GM10266 (cell line): ENCODE measurements around the gene SCAP.

Source experiments
- DNase-seq: peaks from one replicate; pipeline ENCODE4 v3.0.0; 2012; ENCODE audit errors: extremely low spot score
- TF ChIP-seq, protein P1 (sequence below): IDR thresholded peaks from 2 replicates; pipeline ENCODE4 v1.5.1; 2012; ENCODE audit warnings: mild to moderate bottlenecking, low read depth; ENCODE audit not compliant: control insufficient read depth, insufficient read depth; ENCODE audit errors: missing control alignments

Gene SCAP

GRCh38 chr3:47441796-47442551, 33.8 kb downstream of the SCAP start:
- DNase-seq, result no peak
- TF ChIP-seq, protein P1, sequence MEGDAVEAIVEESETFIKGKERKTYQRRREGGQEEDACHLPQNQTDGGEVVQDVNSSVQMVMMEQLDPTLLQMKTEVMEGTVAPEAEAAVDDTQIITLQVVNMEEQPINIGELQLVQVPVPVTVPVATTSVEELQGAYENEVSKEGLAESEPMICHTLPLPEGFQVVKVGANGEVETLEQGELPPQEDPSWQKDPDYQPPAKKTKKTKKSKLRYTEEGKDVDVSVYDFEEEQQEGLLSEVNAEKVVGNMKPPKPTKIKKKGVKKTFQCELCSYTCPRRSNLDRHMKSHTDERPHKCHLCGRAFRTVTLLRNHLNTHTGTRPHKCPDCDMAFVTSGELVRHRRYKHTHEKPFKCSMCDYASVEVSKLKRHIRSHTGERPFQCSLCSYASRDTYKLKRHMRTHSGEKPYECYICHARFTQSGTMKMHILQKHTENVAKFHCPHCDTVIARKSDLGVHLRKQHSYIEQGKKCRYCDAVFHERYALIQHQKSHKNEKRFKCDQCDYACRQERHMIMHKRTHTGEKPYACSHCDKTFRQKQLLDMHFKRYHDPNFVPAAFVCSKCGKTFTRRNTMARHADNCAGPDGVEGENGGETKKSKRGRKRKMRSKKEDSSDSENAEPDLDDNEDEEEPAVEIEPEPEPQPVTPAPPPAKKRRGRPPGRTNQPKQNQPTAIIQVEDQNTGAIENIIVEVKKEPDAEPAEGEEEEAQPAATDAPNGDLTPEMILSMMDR, result no peak

GRCh38 chr3:47440131-47440530, 35.6 kb downstream of the SCAP start:
- TF ChIP-seq, protein P1, result peak; percentile 15
- DNase-seq, result no peak

DNA sequence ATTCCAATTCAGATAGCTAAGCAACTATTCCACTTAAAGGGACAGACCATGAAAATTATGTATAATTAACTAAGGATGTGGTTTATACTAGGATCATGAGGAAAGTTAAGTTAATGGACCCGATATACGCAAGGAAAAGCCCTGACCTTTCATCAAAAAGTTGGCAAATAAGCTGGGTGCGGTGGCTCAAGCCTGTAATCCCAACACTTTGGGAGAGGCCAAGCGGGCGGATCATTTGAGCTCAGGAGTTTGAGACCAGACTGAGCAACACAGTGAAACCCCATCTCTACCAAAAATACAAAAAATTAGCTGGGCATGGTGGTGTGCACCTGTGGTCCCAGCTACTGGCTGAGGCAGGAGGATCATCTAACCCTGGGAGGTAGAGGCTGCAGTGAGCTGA, 39.6 kb downstream of the SCAP start:
- DNase-seq, result no peak
- TF ChIP-seq, protein P1, result no peak

- TF ChIP-seq, protein P1, result no peak
- no peak for DNase-seq
Measured at GRCh38 chr3:47434849-47435248, 40.9 kb downstream of the SCAP start.

DNA sequence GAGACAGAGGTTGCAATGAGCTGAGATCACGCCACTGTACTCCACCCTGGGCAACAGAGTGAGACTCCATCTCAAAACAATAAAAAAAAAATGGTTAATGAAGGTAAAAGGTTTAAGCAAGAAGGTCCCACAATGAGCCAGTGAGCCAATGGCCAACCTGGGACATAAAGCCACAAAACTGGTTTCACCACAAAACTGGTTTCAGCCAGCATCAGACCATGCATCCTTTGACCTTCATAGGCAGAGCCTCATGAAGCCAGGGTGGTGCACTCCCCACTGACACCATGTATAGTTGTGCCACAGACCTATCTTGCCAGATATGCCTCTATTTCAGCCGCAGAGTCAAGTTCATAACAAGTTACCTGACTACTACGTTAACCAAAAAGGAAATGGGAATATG, 41.9 kb downstream of the SCAP start:
- TF ChIP-seq, protein P1, result no peak
- DNase-seq, result no peak

DNA sequence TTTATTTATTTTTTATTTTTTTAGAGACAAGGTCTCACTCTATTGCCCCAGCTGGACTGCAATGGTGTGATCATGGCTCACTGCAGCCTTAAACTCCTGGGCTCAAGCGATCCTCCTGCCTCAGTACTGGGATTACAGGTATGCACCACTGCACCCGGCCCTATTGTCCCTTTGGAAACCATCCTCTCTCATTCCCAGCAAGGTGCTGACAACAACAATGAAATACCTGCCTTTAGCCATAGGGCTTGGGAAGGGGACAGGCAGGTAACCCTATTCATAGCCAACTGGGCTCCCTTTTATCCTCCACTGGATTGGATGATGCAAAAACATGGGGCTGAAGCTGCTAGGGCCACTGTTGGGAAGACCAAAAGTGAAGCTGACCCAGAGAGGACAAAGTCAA, 43.1 kb downstream of the SCAP start:
- TF ChIP-seq, protein P1, result no peak
- DNase-seq, result no peak

- DNase-seq, result no peak
- TF ChIP-seq, protein P1, result no peak
Measured at GRCh38 chr3:47431225-47431624, 44.5 kb downstream of the SCAP start.
